GM19468 (cell line): ENCODE measurements around the gene RPL38.

ENCODE experiments used
- ATAC-seq: cut with Tn5 transposase; IDR thresholded peaks from one replicate; pipeline ENCODE4 v1.9.1; 2021; ENCODE audit warnings: mild to moderate bottlenecking, moderate library complexity, moderate number of reproducible peaks; ENCODE audit not compliant: unreplicated experiment; ENCODE audit errors: extremely low read depth

The RPL38 gene

DNA sequence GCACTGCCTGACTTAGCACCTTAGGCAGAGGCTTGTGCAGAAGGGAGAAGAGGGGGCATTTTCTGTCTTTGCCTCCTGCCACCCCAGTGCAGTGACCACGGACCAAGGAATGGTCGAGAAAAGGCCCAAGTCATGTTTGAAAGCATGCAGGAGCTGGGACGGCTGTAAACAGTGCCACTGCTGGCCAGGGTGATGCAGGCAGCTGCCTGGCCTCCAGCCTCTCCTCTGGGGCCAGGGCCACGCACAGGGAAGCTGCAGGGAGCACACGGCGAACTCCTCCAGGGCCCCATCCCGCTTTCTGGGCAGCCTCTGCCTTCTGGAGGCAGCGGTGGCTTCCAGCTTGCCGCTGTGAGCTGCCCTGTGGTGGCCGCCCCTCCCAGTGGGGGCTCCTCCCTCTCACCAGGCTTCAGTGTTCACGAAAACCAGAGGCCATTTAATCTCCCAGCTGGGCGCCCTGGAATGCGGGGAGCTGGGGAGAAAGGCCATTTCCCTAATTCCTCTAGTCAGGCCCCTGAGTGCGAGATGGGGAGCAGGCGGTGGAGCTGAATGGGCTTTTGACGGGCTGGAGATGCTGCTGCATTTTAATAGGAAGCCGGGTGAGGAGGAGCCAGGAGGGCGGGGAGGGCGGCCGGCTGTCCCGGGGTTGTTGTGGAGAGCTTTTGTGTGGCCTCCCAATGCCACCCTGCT, 41.8 kb downstream of the RPL38 start:
- no peak for ATAC-seq

DNA sequence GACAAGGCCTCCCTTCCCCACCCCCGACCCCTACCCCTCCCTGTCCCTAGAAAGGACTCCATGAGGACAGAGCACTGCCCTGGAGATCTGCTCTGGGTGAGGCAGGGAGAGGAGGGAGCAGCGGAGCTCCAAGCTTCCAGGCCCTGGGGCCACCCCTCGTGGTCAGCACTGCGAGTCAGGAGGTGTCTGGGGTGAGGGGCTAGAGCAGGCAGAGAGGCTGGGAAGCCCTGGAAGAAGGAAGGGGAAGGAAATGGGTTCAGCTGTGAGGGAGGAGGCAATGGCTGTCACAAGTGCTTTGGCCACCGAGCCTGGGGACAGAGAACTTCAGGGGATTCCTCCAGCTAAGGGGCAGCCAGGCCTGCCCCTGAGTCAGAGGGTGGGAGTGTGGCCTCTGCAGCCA, 42.4 kb downstream of the RPL38 start:
- ATAC-seq, result no peak

- no peak for ATAC-seq
These were observed 46.3 kb downstream of the RPL38 start for GRCh38 chr17:74249590-74250270.

DNA sequence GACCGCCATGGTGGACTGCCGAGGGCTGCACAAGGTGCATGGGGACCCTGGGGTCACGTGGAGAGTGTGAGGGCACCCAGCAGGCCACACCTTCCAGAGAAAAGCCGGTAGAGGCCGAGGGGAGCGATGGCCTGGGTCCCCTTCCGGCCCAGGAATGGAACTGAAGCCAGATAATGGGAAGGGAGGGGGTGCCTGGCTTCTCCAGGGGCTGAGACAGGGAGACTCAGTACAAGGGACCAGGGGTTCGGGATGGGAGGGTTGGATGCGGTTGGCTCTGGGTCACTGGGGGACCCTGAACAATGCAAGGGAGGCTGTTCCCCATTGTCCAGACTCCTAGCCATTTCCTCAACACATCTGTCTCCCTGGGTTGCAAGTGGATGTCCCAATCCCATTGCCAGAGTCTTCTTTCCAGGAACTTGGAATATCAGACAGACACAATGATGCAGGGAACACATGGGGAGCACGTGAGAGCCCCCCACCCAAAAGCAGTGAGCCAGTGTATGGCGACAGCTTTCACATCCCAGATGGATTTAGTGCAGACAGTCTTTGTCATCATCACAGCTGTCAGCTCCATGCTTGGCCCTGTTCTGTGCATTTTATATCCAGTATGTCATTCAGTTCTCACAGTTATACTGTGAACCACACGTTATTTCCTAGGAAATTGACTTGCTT, 47.0 kb downstream of the RPL38 start:
- no peak for ATAC-seq

- no peak for ATAC-seq
These were observed 47.6 kb downstream of the RPL38 start for GRCh38 chr17:74251051-74251450.

- no peak for ATAC-seq
These were observed 48.1 kb downstream of the RPL38 start for GRCh38 chr17:74251569-74251968.

GRCh38 chr17:74252211-74252610, 48.7 kb downstream of the RPL38 start:
- ATAC-seq, result no peak

GRCh38 chr17:74253036-74253435, 49.6 kb downstream of the RPL38 start:
- ATAC-seq, result no peak

- no peak for ATAC-seq
These were observed 53.8 kb downstream of the RPL38 start for GRCh38 chr17:74257311-74257710.

GRCh38 chr17:74259667-74260524, 56.4 kb downstream of the RPL38 start:
- no peak for ATAC-seq
